Breast epithelium (tissue), 4 donors: Measurements from ENCODE around the gene FZD7. TPM values are rescaled to one million over a fixed set of nuclear protein-coding genes. Genes with fewer than 3 reads are reported as not detected.

Source experiments
- DNase-seq, 2 donors: peaks; one replicate each; pipeline ENCODE4 v3.0.0-alpha.2; 2019; ENCODE audit warnings: low spot score in 2 of 2
- H3K27ac ChIP-seq, 2 donors: fragments of 200-600 bp; sonication (generic) in 1 of 2; one replicate each; pipeline ENCODE4 v1.5.1; 2016 to 2019; ENCODE audit warnings: mild to moderate bottlenecking in 1 of 2
- H3K27me3 ChIP-seq, 2 donors: fragments of 200-600 bp; sonication (generic) in 1 of 2; one replicate each; pipeline versions ENCODE4 v1.5.1 to v1.6.0; 2017 to 2019; ENCODE audit warnings: control low read depth in 1 of 2, mild to moderate bottlenecking in 1 of 2
- H3K36me3 ChIP-seq: fragments of 200-600 bp; one replicate; pipeline ENCODE4 v1.5.1; 2019
- H3K4me1 ChIP-seq, 2 donors: fragments of 200-600 bp; sonication (generic); one replicate each; pipeline ENCODE4 v1.5.1; 2016 to 2019; ENCODE audit warnings: control low read depth in 1 of 2
- H3K4me3 ChIP-seq, 3 donors: fragments of 200-600 bp; sonication (generic); 1 replicate in 2 of 3; 2 replicates in 1 of 3; pipeline ENCODE4 v1.5.1; 2016 to 2019; ENCODE audit warnings: mild to moderate bottlenecking in 3 of 3, moderate library complexity in 2 of 3
- H3K9me3 ChIP-seq, 2 donors: fragments of 200-600 bp; sonication (generic) in 1 of 2; one replicate each; pipeline ENCODE4 v1.5.1; 2016 to 2019; ENCODE audit warnings: control low read depth in 1 of 2
- CTCF ChIP-seq, 3 donors: fragments of 450-650 bp; IDR thresholded peaks; one replicate each; pipeline ENCODE4 v1.5.1; 2016 to 2017; ENCODE audit warnings: antibody characterized with exemption in 3 of 3, mild to moderate bottlenecking in 3 of 3, moderate library complexity in 3 of 3
- POLR2A ChIP-seq: fragments of 450-650 bp; IDR thresholded peaks from one replicate; pipeline ENCODE4 v1.6.1; 2016; ENCODE audit warnings: antibody characterized with exemption, mild to moderate bottlenecking, moderate library complexity
- POLR2AphosphoS5 ChIP-seq, 3 donors: sonication (generic); formaldehyde crosslinking; IDR thresholded peaks; one replicate each; pipeline ENCODE4 v1.6.1; 2017; ENCODE audit warnings: antibody characterized with exemption in 3 of 3
- intact Hi-C: fragments of 100-400 bp; cut with DNase I; formaldehyde crosslinking; loops from one replicate; pipeline ENCODE4 v1.15.1; 2023; ENCODE audit warnings: low total_unique reads
- total RNA-seq, 3 donors: library from RNA; depleted of rRNA; stranded (reverse); fragments of >200 nt; gene quantifications; one replicate each; pipeline ENCODE4 v1.1.0, GENCODE V29; 2016

FZD7 gene
- total RNA-seq, 3 donors from 2014 or later, result 12.5 to 41.4 (median 26.5) TPM

- no peak for TF ChIP-seq POLR2AphosphoS5 (IDR thresholded peaks at IDR 0.05)
- TF ChIP-seq POLR2A, result no peak
- H3K36me3 ChIP-seq, result no peaks in the 10 kb centered on the region
- no peaks in the 10 kb centered on the region for H3K27me3 ChIP-seq
- intact Hi-C loops, result no loop called here
- H3K9me3 ChIP-seq, result no peaks in the 10 kb centered on the region
- H3K4me1 ChIP-seq, result peaks cover 0 to 10% of the 10 kb centered on the region in 2 donors
- H3K4me3 ChIP-seq, result no peak overlapping the region
- DNase-seq, result no peak
- no peak overlapping the region for H3K27ac ChIP-seq
Observed at GRCh38 chr2:201987426-201987825, 46.2 kb upstream of the FZD7 start.

DNA sequence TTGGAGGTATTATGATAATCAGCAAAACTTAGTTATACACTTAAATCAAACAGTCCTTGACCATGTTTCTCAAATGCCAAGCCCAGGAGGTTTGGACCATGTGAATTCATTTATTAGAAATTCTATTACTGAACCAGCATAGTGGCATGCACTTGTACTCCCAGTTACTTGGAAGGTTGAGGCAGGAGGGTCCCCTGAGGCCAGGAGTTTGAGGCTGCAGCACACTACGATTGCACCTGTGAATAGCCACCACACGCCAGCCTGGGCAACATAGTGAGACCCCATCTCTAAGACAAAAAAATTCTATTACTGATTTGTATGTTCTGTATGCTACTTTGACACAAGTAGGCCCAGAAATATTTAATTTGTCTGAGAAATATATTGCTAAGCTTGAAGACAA, 43.6 kb upstream of the FZD7 start:
- no peaks in the 10 kb centered on the region for H3K27me3 ChIP-seq
- no peak overlapping the region for H3K4me3 ChIP-seq
- DNase-seq, result no peak
- H3K9me3 ChIP-seq, result no peaks in the 10 kb centered on the region
- TF ChIP-seq CTCF (IDR thresholded peaks at IDR 0.05) (no peak), POLR2AphosphoS5 (IDR thresholded peaks at IDR 0.05) (no peak), POLR2A (no peak)
- H3K36me3 ChIP-seq, result no peaks in the 10 kb centered on the region
- no peaks in the 10 kb centered on the region for H3K4me1 ChIP-seq
- H3K27ac ChIP-seq, result no peak overlapping the region
- intact Hi-C loops, result no loop called here

- no peaks in the 10 kb centered on the region for H3K9me3 ChIP-seq
- no peak overlapping the region for H3K27ac ChIP-seq
- no peaks in the 10 kb centered on the region for H3K27me3 ChIP-seq
- no peaks in the 10 kb centered on the region for H3K36me3 ChIP-seq
- H3K4me3 ChIP-seq, result no peak overlapping the region
- H3K4me1 ChIP-seq, result no peaks in the 10 kb centered on the region
- no peak for DNase-seq
- TF ChIP-seq POLR2A (no peak), POLR2AphosphoS5 (IDR thresholded peaks at IDR 0.05) (no peak), CTCF (IDR thresholded peaks at IDR 0.05) (no peak)
- intact Hi-C loops, result no loop called here
Observed at GRCh38 chr2:201992960-201993359, 40.7 kb upstream of the FZD7 start.

DNA sequence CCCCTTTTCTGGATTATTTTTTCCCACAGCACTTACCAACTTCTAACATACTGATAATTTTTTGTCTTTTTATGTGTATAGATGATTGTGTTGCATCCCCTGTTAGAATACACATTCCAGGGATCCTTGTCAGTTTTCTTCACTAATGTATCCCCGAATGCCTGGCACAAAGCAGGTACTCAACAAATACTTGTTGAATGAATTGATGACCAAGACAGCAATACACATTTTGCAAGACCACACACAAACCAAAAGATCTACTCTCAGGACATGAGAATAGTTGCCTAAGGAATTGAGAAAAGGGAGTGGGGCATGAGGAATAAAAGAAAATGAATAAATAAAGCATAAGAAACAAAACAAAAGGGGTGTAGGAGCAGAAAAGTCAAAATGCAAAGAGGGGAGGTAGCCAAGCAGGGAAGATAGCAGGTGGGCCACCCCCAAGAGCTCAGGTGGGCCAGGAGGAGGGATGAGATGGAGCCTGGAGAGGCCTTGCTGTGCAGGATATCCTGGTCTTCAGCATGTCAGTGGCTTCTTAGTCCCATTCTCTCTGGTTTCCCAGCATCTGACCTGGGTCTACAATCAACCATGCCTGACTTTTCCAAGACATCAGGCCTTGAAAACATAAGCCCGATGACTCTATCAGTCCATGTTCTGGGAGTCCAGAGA, 38.5 kb upstream of the FZD7 start:
- Histone ChIP-seq H3K27ac (peak overlapping the region; percentile 88 to 94), H3K4me3 (no peak overlapping the region), H3K9me3 (no peaks in the 10 kb centered on the region), H3K36me3 (no peaks in the 10 kb centered on the region), H3K27me3 (no peaks in the 10 kb centered on the region), H3K4me1 (no peaks in the 10 kb centered on the region)
- TF ChIP-seq CTCF (IDR thresholded peaks at IDR 0.05) (no peak), POLR2A (no peak), POLR2AphosphoS5 (IDR thresholded peaks at IDR 0.05) (no peak)
- intact Hi-C loops, result no loop called here
- DNase-seq, result no peak

DNA sequence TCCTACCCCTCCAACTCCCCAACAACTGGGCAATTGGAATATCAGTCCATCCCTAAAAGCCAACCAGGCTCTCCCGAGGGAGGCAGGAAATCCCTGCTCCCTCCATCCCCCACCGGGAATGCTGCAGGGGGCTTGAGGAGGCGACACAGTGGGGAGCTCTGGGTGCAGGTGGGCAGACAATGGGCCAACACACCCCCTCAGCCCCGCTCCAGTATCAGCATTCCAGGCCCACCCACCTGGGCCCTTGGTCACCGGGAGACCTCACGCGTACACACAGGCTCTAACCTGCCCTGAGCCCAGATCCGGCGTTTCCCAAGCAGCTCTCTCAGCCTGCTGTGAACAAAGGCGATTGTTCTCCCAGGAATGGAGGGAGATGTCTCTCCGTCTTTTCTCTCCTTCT, 37.6 kb upstream of the FZD7 start:
- H3K27me3 ChIP-seq, result no peaks in the 10 kb centered on the region
- intact Hi-C loops, result no loop called here
- H3K27ac ChIP-seq, result peak overlapping the region; percentile 88 to 94

More for the DNA sequence above, 37.6 kb upstream of the FZD7 start:
- peak overlapping the region in 1 of 3 donors; percentile 39 for H3K4me3 ChIP-seq
- H3K4me1 ChIP-seq, result no peaks in the 10 kb centered on the region
- H3K36me3 ChIP-seq, result no peaks in the 10 kb centered on the region
- DNase-seq, result peak in 1 of 2 donors; percentile 75
- TF ChIP-seq POLR2AphosphoS5 (IDR thresholded peaks at IDR 0.05) (no peak), CTCF (IDR thresholded peaks at IDR 0.05) (no peak), POLR2A (no peak)
- H3K9me3 ChIP-seq, result no peaks in the 10 kb centered on the region
